Adipose tissue (tissue), 3 donors: ENCODE measurements around the gene HAND1. TPM values are rescaled to one million over a fixed set of nuclear protein-coding genes. Genes with fewer than 3 reads are reported as not detected.
"Not testable (repeated sequence)": the region's sequence is repeated elsewhere in the genome, so short reads cannot be mapped to it uniquely, and the experiment has no call there.

Experiments used
- H3K27ac ChIP-seq: one replicate; pipeline ENCODE4 v1.5.1; 2013; ENCODE audit warnings: low read depth, low read length
- WGBS, 3 donors: extraction: QIAGEN DNeasy Blood & Tissue Kit; methylation state at CpG; one replicate each; pipeline ENCODE4 v1.1.7; 2013; 5-methylcytosine and 5-hydroxymethylcytosine counted together
- polyA plus RNA-seq, 3 donors: library from polyadenylated mRNA; stranded (reverse); fragments of 200-250 nt; gene quantifications; one replicate each; pipeline ENCODE4 v1.2.3, GENCODE V29; 2013
- donor health status: healthy with polysubstance abuse.
- donor health status: Bipolar disorder and iron deficiency.
- donor health status: healthy.

Gene HAND1
- not detected for polyA plus RNA-seq

DNA sequence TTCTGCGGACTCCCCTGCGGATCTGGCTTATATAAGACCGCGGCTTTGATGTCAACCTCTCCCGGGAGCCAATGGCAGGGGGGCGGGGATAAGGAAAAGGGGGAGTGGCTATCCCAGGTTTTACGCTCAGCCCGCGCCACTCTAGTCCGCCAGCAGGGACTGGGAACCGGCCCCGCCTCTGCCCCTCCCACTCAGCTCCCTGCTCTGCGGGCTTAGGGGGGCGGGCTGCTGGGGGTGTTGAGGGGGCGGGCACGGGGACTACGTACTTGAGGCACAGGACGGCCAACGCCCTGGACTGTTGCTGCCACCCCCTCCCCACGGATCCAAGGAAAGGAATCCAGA, at the start of gene HAND1:
Gene HAND1 (minus strand): TSS at position 4 of the 342 bp plus-strand sequence. CDS start 219 bp downstream, outside the sequence.
- H3K27ac ChIP-seq, result no peak within 1 kb of the TSS

DNA sequence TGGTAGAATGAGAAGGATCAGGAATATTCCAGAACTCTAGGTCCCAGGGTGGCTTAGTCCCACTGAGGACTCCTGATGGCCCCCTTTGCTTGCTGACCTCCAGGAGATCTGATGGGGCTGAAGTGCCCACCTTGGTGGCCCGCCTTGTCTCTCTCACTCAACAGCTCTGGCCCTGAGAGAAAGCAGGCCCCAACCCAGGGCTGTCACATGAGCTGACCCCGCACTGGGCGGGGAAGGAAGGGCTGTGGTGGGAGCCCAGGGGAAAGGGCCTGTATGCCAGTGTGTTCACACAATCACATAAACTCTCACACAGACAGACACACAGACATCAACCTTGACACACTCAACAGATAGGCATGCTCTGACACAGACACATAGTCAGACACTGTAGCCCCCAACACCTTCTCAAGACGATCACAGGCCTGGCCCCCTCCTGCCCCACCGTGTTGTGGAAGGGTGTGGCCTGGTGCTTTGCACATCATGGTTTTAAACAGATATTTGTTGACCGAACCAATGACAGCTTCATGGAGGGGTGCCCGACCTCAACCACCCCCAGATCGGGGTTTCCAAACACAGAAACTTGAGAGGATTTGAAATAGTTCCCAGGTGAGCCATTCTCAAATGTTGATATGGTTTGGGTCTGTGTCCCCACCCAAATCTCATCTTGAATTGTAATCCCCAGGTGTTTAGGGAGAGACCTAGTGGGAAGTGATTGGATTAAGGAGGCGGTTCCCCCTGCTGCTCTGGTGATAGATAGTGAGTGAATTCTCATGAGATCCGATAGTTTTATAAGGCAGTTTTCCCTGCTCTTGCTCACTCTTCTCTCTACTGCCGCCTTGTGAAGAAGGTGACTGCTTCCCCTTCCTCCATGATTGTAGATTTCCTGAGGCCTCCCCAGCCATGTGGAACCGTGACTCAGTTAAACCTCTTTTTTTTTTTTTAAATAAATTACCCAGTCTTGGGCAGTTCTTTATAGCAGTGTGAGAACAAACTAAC, 48.5 kb upstream of the HAND1 start:
- no peak overlapping the region for H3K27ac ChIP-seq
- 83 to 87% (median 86%) methylated on average over 12 of the region's 12 CpGs for WGBS, 3 donors

More for the DNA sequence above, at the start of gene HAND1:
- 1 to 2% (median 1%) methylated on average over 20 of the region's 20 CpGs for WGBS, 3 donors

DNA sequence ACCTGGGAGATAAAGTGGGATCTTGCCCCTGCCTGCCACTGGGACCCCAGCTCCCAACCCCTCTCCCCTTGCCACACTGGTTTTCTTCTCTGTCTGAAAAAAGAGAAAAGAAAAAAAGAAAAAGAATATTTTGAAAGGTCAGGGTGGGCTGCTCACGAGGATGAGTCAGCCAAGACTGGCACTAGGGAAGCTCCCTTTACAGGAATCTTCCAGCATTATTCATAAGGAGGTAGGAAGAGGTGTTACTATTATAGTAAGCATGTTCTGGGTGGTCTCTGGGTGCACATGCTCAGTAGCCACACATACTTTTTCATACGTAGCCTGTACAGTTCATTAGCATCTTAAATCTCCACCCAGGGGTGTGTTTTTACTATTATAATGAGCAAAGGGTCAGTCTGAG, 46.8 kb upstream of the HAND1 start:
- no peak overlapping the region for H3K27ac ChIP-seq
- 63 to 73% (median 73%) methylated on average over 2 of the region's 2 CpGs for WGBS, 3 donors

DNA sequence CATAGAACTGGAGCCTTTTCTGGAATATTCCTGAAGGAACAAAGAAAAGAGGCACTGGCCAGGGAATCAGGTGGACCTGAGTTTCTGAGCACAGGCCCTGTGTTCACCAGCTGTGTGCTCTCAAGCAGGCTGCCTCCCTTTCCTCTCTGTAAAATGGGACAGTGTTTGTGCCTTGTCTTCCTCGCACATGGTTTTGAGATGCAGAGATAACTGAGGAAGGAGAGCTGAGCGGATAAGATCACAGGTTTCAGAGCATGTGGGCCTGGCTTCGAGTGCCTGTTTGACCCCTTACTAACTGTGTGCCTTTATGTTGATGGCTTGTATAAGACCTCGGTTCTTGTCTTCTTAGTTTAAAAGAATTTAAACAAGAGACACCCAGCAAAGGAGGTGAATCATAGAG, 46.2 kb upstream of the HAND1 start:
- no peak overlapping the region for H3K27ac ChIP-seq
- WGBS, 3 donors, result 86 to 89% (median 88%) methylated on average over 4 of the region's 4 CpGs

DNA sequence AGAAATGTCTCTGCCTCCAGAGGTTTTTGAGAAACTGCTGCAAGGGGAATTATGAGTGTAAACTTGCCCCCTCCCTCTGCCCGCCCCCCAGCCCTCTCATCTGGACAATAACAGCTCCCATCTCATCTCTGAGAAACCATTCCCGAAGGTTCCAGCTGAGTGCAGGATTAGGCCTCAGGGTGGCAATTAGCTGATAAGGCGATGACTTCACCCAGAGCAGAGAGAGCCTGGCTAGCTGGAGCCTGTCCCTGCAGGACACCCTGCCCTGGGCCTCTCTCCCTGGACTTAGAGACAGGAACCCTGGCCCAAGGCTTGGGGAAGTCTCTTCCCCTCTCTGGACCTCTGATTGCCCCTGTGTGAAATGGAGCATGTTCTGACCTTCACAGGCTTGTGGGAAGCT, 45.7 kb upstream of the HAND1 start:
- 56 to 67% (median 62%) methylated on average over 3 of the region's 3 CpGs for WGBS, 3 donors
- H3K27ac ChIP-seq, result no peak overlapping the region

DNA sequence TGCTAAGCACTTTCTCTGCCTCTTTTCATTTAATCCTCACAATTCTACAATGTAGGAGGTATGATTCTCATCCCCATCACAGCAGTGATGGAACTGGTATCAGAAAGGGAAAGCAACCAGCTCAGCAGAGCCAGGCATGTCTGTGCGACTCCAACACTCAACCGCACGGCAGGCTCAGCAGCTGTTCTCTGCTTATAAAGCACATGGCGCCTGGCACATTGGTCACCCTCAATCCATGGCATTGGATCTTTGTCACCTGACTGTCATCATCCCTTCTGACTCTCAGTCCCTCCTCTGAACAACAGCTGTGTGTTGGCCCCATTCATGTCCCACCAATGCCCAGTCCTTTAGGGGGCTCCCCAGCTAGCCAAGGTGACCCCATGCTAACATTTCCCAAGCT, 45.1 kb upstream of the HAND1 start:
- 84 to 90% (median 86%) methylated on average over 4 of the region's 4 CpGs for WGBS, 3 donors
- no peak overlapping the region for H3K27ac ChIP-seq

DNA sequence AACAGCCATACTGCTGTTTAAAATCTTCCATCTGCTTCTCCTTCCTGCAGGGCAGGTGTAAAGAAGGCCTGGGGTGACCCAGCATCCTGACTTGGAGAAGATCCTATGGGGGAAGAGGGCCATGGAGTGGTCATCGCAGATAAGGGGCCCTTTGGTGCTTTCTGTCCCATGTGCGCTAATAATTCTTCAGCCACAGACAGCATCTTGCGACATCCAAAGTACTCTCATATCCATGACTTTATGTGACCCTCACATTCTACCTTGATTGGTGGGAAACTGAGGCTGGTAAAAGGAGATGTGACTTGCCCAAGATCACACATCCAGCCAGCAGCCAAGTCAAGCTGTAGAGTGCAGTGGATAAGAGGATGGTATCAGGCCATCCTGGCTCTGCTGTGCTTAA, 44.3 kb upstream of the HAND1 start:
- H3K27ac ChIP-seq, result no peak overlapping the region
- WGBS, 3 donors, result 92 to 99% (median 95%) methylated on average over 3 of the region's 3 CpGs

DNA sequence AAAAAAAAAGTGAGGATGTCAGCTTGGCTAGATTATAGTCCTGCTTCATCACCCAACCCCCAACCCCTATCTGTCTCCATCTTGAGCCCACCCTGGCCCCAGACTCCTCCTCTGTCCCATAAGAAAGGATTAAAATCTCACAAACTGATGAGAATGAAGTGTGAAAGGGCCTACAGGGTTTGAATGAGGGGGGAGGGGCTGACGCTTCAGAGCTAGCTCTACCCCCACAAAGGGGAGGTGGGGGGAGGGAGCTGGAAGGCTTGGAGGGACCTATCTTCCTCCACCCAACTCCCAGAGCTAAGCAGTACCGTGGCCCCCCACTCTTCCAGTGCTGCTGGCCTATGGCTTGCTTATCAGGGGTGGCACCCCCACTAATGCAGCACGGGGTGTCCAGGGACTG, 43.7 kb upstream of the HAND1 start:
- no peak overlapping the region for H3K27ac ChIP-seq
- 56 to 67% (median 59%) methylated on average over 3 of the region's 3 CpGs for WGBS, 3 donors

DNA sequence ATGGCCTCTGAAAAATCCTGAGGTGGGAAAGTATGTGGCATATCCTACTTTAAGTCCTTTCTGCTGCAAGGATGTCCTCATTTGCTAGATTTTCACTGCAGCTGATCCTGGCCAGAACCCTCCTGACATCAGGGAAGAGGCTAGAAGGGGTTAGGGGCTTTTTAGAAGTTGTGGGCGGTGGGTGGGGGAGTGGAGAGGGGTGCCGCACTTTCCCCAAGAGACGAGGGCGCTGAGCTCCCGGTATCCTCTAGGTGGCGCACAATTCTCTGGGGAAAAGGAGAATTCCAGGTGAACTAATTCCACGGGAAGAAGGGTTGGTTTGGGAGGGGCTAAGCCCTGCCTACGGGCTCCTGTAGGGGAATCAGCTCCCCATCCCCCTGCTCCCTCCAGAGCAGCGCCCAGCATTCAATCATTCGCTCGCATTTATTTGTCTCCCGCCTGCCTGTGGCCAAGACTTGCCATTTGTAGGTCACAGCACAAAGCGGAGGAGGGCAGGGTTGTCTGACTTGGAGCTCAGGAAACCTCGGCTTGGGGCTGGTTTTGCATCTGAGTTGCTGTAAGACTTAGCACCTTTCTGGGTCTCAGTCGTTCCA, 42.9 kb upstream of the HAND1 start:
- no peak overlapping the region for H3K27ac ChIP-seq
- WGBS, 3 donors, result 4 to 18% (median 15%) methylated on average over 15 of the region's 15 CpGs

DNA sequence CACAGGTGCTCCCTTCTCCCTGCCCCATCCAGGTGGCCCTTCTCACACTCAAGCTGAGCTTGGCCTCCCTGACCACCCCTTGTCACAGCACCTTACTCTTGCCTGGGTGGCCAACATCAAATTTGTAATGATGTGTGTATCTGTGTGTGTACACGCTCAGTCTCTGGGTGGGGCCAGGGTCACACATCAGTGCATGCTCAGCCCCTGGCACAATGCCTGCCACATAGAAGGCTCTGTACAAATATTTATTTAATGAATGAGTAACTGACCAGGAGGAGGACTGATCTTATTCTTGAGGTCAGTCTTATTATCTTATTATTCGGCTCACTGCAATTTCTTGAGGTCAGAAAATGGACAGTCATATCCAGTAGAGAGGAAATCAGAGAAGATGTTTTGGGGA, 41.3 kb upstream of the HAND1 start:
- H3K27ac ChIP-seq, result no peak overlapping the region
- 61 to 64% (median 61%) methylated on average over 2 of the region's 2 CpGs for WGBS, 3 donors

DNA sequence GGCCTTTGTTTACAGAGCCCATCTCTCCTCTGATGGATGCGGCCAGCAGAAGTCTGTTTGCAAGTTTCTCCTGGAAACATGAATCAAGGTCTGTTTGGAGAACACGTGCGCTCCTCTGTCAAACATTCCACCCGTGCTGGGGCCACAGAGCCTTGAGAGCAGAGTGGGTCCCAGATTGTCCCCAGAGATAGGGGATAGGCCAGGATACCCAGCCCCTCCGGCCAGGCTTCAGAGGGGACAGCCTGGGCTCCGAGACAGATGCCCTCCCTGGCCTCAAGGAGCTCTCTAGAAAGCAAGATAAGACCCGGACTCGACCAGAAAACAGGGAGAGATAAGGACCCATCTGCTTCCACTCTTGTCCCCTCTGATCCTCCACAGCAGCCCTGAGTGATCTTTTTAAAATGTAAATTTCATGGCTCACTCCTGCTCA, 40.4 kb upstream of the HAND1 start:
- H3K27ac ChIP-seq, result no peak overlapping the region
- 60 to 65% (median 61%) methylated on average over 8 of the region's 8 CpGs for WGBS, 3 donors

DNA sequence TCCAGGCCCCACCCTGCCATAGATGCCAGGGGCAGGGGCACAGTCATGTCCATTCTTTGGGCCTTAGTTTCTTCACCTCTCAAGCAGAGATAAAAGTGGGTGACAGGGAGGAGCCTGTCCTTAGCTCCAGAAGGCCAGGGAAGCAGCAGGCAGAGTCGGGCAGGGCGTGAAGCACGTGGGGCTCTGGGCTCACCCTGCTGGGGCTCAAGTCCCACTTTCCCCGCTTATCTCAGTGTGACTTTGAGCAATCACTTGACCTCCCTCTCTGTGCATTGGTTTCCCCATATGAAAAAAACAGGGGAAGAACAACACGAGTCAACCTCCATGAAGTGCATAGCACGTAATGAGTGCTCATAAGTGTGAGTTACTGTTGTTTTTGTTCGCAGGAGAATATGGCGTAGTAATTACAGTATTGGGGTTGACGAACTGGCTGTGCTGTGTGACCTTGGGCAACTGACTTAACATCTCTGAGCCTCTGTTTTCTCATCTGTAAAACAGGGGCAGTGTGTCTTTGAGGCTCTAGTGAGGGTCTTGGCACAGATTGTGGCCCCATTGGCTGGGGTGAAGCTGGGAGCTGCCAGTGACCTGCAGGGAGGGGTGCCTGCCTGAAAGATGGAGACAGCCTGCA, 39.9 kb upstream of the HAND1 start:
- WGBS, 3 donors, result 85 to 87% (median 86%) methylated on average over 9 of the region's 9 CpGs
- no peak overlapping the region for H3K27ac ChIP-seq

DNA sequence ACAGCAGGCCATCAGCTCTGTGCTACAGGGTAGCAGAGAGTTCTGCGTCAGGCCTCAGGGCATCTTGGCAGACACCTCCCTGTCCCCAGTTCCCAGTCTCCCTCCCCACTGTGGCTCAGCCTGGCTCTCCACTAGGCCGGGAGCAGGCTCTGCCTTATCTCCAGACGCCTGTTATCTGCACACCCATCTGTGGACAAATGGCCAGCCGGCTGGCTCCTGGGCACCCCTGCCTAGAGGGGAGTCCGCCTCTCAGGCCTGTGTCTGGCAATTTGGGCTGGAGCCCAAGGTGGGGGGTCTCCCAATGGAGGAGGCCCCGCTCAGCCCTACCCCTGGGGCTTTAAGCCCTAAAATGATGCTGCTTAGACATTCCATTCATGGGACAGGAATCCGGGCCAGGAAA, 39.2 kb upstream of the HAND1 start:
- H3K27ac ChIP-seq, result no peak overlapping the region

DNA sequence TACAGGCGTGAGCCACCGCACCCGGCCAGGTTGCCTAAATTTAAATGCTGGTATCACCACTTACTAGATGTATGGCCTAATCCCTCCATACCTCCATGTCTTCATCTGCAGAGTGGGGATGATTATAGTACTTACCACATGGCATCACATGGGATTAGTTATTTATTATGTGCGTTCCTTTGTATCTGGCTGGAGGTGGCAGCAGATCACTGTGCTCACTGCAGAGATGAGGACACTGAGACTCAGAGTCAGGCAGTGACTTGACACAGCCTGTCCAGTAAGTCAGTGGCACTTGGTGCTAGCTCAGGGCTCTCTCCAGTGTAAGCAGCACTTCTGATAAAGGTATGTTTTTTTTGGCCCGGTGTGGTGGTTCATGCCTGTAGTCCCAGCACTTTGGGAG, 38.4 kb upstream of the HAND1 start:
- no peak overlapping the region for H3K27ac ChIP-seq
- WGBS, 3 donors, result 92 to 93% (median 92%) methylated on average over 5 of the region's 5 CpGs

More for the DNA sequence above, 39.2 kb upstream of the HAND1 start:
- WGBS, 3 donors, result 82 to 87% (median 86%) methylated on average over 6 to 7 of the region's 7 CpGs

DNA sequence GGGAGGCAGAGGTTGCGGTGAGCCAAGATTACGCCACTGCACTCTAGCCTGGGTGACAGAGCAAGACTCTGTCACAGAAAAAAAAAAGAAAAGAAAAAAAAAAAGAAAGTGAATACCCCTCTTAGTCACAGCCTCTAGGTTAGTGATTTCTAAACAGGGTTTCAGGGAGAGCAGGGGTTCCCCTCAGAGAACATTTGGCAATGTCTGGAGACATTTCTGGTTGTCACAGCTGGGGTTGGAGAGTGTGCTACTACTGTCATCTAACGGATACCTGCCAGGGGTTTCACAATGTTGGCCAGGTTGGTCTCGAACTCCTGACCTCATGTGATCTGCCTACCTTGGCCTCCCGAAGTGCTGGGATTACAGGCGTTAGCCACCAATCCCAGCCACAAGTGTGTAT, 37.5 kb upstream of the HAND1 start:
- not testable (repeated sequence) for H3K27ac ChIP-seq
- WGBS, 3 donors, result 72 to 83% (median 80%) methylated on average over 6 of the region's 6 CpGs

DNA sequence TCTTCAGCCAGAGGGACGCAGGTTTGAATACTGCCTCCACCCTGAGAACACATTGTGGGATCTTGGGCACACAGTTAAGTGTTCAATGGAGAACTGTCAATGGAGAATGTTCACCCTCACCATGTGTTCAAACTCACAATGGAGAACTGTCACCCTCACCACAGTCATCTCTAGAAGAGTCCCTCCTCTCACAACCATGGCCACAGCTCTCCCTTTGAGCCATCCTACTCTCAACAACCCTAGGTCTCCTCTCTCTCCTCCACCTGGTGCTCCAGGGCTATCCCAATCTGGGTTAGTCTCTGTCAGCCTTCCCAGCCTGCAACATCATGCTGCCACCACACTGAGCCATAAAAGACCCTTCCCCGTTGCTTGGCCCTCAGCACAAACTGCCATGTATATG, 36.3 kb upstream of the HAND1 start:
- WGBS, 3 donors, result 83 to 94% (median 89%) methylated on average over 2 of the region's 2 CpGs
- H3K27ac ChIP-seq, result no peak overlapping the region

DNA sequence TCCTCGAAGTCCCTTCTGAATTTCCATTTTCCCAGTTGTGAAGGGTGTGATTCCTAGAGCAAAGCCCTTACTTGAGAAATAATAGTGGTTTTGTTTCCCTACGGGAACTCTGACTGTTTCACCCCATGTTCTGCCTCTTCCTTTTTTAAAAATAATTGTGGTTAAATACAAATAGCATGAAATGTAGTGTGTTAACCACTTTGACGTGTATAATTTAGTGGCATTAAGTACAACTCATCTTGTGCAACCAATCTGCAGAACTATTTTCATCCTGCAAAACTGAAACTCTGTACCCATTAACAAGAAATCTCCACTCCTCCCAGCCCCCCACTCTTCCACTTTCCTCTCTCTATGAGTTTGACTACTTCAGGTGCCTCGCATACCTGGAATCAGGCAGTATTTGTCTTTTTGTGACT, 35.6 kb upstream of the HAND1 start:
- H3K27ac ChIP-seq, result no peak overlapping the region
- WGBS, 3 donors, result 37 to 57% (median 47%) methylated on average over 4 of the region's 4 CpGs

DNA sequence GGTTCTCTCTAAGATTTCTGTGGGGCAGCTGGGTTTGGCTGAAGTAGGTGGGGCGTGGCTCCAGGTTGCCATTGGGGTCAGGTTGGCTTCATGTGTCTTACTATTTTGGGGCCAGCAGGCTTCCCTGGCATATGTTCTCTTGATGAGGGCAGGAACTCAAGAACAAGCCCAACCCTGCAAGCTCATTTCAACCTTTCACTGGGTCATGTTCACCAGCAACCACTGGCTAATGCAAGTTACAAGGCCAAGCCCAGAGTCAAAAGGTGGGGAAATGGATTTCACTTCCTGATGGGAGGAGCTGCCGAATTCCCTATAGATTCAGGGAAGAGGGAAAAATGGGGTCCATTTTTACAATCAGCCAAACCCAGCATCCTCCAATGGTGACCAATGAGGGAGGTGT, 34.0 kb upstream of the HAND1 start:
- WGBS, 3 donors, result 68 to 81% (median 80%) methylated on average over 2 of the region's 2 CpGs
- H3K27ac ChIP-seq, result no peak overlapping the region
